GM18873 (cell line): ENCODE results near the gene NFX1.
"Not testable (repeated sequence)": the region's sequence is repeated elsewhere in the genome, so short reads cannot be mapped to it uniquely, and the experiment has no call there.

ENCODE experiments used
- ATAC-seq: cut with Tn5 transposase; IDR thresholded peaks from one replicate; pipeline ENCODE4 v1.9.1; 2021; ENCODE audit warnings: mild to moderate bottlenecking, moderate library complexity, moderate number of reproducible peaks; ENCODE audit not compliant: unreplicated experiment, low FRiP score

Gene NFX1

GRCh38 chr9:33351547-33351946 is 61.2 kb downstream of the NFX1 start:
- no peak for ATAC-seq

DNA sequence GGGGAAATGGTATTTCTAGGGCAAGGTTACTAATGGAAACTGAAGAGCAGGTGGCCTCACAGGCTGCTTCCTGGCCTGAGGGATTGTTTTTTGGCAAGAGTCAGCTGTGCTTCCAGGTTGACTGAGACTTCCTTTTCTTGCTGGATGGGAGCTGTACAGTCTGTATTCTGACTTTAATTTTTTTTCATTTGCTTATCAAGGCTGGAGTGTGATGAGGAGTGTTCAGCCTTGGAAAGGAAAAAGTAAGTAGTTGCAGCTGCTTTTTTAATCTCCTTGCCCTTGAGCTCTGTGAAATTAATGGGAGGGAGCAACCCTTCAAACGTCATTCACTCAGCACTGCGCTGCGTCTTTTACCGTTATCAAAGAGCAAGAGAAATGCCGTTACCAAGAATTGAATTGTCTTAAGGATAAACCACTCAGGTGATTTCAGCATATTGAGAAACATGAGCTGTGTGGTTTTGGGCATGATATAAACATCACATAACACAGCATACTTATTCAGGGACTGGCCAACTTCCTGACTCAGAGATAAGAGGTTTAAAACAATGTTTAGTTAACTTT is 64.4 kb downstream of the NFX1 start:
- ATAC-seq = no peak

- no peak for ATAC-seq
Measured at GRCh38 chr9:33355933-33356332, 65.6 kb downstream of the NFX1 start.

DNA sequence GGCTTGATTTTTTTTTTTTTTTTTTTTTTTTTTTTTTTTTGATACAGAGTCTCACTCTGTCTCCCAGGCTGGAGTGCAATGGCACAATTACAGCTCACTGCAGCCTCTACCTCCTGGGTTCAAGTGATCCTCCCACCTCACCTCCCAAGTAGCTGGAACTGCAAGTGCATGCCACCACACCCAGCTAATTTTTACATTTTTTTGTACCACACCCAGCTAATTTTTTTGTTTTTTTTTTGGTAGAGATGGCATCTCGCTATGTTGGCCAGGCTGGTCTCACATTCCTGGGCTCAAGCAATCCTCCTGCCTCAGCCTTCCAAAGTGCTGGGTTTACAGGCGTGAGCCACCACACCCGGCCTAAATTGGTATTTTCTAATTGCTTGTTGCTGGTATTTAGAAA is 68.3 kb downstream of the NFX1 start:
- ATAC-seq = not testable (repeated sequence)

GRCh38 chr9:33364127-33364526 is 73.8 kb downstream of the NFX1 start:
- ATAC-seq = no peak

- not testable (repeated sequence) for ATAC-seq
Measured at GRCh38 chr9:33364814-33365213, 74.5 kb downstream of the NFX1 start.

DNA sequence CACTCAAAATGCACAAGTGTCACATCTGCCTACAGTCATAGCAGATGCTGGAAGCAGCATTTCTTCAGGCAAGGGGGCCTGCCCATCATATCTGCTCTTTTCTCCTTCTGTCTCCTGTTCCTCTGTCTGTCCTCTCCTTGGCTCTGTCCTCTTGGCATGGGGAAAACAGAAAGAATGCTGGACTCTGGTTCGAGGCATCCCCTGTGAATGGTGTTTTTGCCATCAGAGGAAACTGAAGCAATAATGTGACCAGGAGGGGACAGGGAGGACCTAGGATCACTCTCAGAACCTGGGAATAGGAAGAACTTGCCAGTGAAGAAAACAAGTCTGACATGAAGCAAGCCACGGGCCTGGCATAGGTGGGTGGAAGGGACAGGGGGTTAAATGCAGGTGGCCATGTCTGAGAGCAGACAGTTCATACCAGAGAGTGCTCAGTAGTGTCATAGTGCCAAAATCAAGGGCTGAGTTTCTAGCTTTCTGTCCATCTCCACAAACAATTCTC is 76.7 kb downstream of the NFX1 start:
- ATAC-seq = no peak

- ATAC-seq = no peak
Measured at GRCh38 chr9:33372900-33373299, 82.6 kb downstream of the NFX1 start.

GRCh38 chr9:33374190-33374589 is 83.9 kb downstream of the NFX1 start:
- no peak for ATAC-seq

GRCh38 chr9:33374634-33375237 is 84.4 kb downstream of the NFX1 start:
- ATAC-seq = no peak

GRCh38 chr9:33375238-33375840 is 85.0 kb downstream of the NFX1 start:
- ATAC-seq = no peak

DNA sequence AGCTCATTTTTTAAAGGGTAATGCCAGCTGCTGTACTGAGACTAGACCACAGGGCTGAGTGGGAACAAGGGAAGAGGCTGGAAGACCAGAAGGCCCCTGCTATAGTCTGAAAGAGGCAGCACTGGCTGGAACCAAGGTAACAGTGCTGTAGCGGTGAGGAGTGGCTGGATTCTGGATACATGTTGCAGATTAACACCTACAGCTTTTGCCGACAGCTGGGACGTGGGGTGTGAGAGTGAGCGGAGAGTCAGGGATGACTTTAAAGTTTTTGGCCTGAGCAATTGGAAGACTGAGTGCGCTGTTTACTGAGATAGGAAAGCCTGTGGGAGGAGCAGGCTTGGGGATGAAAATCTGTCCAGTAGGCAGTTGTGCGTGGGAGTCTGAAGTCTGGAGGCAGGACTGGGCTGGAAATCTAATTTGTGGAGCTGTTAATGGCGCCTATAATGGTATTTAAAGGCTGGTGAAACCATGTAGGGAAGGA is 85.6 kb downstream of the NFX1 start:
- no peak for ATAC-seq

DNA sequence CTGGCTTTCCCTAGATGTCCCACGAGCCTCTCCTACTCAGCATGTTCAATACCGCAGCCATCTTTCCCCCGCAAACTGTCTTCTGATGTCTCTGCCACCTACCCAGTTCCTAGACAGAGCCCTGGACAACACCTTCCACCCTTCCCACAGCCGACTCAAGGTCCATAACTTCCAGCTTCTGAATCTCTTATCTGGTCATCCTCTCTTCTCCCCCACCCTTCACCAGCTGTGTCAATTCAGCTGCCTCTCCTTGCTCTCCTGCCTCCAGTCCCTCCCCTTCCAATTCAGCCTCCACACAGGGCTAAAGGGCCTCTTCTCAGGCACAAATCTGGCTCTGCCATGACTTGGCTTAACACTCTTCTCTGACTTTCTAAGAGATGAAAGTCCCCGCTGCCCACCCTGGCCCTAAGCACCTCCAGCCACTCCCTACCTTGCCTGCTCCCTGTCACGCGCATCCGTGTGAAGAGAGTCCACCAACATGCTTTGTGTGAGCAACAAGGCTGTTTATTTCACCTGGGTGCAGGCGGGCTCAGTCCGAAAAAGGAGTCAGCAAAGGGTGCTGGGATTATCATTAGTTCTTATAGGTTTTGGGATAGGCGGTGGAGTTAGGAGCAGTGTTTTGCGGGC is 86.9 kb downstream of the NFX1 start:
- ATAC-seq = no peak

GRCh38 chr9:33378121-33378795 is 87.9 kb downstream of the NFX1 start:
- no peak for ATAC-seq

DNA sequence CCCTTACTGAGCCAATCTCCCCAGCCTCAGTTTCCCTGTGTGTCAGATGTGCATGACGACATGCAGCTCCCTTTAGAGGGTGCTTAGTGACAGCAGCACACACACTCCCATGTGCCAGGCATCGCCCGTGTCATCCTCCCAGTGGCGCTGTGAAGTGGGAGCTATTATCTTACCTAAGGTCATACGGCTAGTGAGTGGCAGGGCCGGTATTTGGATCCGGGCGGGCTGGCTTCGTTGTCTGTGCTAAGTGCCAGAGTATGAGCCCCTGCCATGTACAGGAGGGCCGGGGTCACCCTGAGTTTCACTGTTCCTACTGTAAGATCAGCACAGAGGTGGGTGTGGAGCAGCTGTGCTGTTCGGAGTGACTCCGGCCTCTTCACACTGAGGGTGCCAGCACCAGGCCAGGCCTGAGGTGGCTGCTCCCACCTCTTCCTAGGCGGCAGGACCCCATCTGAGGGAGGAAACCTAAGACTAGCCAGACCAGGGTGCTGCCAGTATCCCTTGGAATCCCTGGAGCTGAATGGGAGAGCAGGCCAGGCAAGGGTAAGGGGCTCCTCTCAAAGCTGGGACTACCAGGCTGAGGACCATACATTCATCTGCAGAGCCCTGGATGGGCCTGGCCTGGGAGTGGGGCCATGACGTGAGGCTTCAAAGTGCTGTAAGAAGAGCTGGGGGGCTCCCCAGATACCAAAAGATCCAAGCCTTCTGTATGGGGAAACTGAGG is 89.5 kb downstream of the NFX1 start:
- ATAC-seq = no peak

DNA sequence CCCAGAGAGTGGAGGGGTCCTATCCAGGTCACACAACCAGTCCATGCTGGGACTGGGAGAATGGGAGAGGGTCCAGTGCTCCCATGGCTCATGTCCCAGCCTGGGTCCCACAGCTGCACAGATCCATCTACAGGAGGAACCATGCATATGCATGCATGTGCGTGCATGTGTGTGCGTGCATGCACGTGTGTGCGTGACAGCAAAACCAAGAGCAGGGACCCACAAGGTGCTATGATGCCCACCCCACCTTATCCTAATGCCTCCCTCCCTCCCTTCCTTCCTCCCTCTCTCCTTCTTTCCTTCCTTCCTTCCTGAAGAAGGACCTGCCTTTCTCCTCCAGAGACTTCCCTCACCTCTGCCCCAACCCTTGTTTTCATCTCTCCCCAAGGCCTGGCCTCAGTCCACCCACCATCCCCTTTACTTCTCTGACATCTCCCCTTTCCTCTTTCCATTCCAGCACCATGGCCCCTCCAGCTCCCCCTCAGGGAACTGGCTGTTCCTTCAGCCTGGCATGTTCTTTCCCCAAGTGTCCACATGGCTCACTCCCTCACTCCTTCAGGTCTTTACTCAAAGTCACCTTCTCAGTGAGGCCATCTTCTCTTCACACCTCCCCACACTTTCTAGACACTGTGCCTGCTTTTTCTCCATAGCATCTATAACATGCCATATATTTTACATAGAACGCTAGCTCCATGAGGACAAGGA is 90.2 kb downstream of the NFX1 start:
- no peak for ATAC-seq

DNA sequence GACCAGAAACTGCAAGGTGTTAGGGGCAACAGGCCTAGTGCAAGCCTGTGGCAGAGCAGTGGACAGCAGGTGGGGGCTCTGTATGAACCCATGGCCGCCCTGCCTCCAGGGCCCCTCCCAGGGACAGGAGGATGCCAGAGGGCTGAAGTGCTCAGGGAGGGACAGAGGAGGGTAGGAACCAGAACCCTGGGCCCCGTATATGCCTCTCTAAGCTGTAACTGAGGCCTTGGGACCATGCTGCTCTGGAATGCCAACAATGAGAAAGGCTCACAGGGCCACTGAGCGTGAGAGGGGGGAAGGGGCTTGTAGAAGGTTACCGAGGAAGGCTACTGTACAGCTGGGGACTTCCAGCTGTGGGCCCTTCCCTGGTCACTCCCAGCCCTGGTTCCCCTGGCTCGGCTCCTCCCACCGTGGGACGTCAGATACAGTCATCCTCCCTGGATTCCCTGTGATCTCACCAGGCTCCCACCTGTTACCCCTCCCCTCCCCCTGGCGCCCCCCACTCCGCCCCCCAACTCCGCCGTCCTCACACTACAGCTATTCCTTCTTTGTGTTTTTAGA is 91.0 kb downstream of the NFX1 start:
- ATAC-seq = no peak

- not testable (repeated sequence) for ATAC-seq
Measured at GRCh38 chr9:33382397-33382796, 92.1 kb downstream of the NFX1 start.

- not testable (repeated sequence) for ATAC-seq
Measured at GRCh38 chr9:33383396-33383795, 93.1 kb downstream of the NFX1 start.
